Gastrocnemius medialis (tissue), 4 donors: Measurements from ENCODE around the gene HNRNPC. TPM values are rescaled to one million over a fixed set of nuclear protein-coding genes. Genes with fewer than 3 reads are reported as not detected.
"Not testable (repeated sequence)": the region's sequence is repeated elsewhere in the genome, so short reads cannot be mapped to it uniquely, and the experiment has no call there.

ENCODE experiments used
- ATAC-seq, 2 donors: fragments of 150-250 bp; one replicate each; pipeline ENCODE4 v1.9.1; 2016
- DNase-seq, 2 donors: peaks; one replicate each; pipeline ENCODE4 v3.0.0-alpha.2; 2019
- H3K27ac ChIP-seq, 4 donors: fragments of 200-600 bp; sonication (generic); 1 replicate in 1 of 4; 2 replicates in 3 of 4; pipeline ENCODE4 v1.5.1; 2016 to 2018; ENCODE audit warnings: mild to moderate bottlenecking in 2 of 4, moderate library complexity in 1 of 4
- H3K27me3 ChIP-seq, 3 donors: fragments of 200-600 bp; sonication (generic) in 2 of 3; 1 replicate in 1 of 3; 2 replicates in 2 of 3; pipeline versions ENCODE4 v1.5.1 to v1.6.0; 2016 to 2019; ENCODE audit warnings: mild to moderate bottlenecking in 1 of 3, moderate library complexity in 1 of 3
- H3K36me3 ChIP-seq, 2 donors: fragments of 200-600 bp; sonication (generic) in 1 of 2; one replicate each; pipeline ENCODE4 v1.5.1; 2017 to 2018
- H3K4me1 ChIP-seq, 2 donors: fragments of 200-600 bp; sonication (generic) in 1 of 2; one replicate each; pipeline ENCODE4 v1.5.1; 2016 to 2017; ENCODE audit warnings: mild to moderate bottlenecking in 2 of 2
- H3K4me3 ChIP-seq, 4 donors: fragments of 200-600 bp; sonication (generic) in 3 of 4; 1 replicate in 1 of 4; 2 replicates in 3 of 4; pipeline ENCODE4 v1.5.1; 2016 to 2019; ENCODE audit warnings: mild to moderate bottlenecking in 2 of 4
- H3K9me3 ChIP-seq, 3 donors: fragments of 200-600 bp; sonication (generic) in 2 of 3; 1 replicate in 1 of 3; 2 replicates in 2 of 3; pipeline ENCODE4 v1.5.1; 2016 to 2019
- CTCF ChIP-seq, 5 experiments: fragments of 450-650 bp in 3 of 5; fragments of 200-600 bp in 2 of 5; sonication (generic) in 2 of 5; IDR thresholded peaks in 4 of 5; conservative IDR thresholded peaks in 1 of 5; 1 replicate in 4 of 5; 2 replicates in 1 of 5; pipeline ENCODE4 v1.5.1; 2016 to 2019; ENCODE audit warnings: antibody characterized with exemption in 5 of 5, mild to moderate bottlenecking in 3 of 5, moderate library complexity in 3 of 5
- POLR2A ChIP-seq, 2 donors: fragments of 450-650 bp; IDR thresholded peaks; one replicate each; pipeline ENCODE4 v1.6.1; 2017; ENCODE audit warnings: antibody characterized with exemption in 2 of 2, mild to moderate bottlenecking in 2 of 2, moderate library complexity in 2 of 2
- in situ Hi-C, 4 donors: fragments of 200-750 bp; cut with MboI; loops; one replicate each; pipeline versions ENCODE4 v1.15.0 to v1.8.0; 2017; ENCODE audit warnings: low sequenced_read_pairs in 4 of 4
- intact Hi-C: fragments of 100-400 bp; cut with DNase I; formaldehyde crosslinking; loops from one replicate; pipeline ENCODE4 v1.15.1; 2023; ENCODE audit warnings: low total_unique reads
- total RNA-seq, 4 donors: library from RNA; depleted of rRNA; stranded (reverse); fragments of >200 nt; gene quantifications; one replicate each; pipeline versions ENCODE4 v1.1.0 to v1.2.3, GENCODE V29; 2016

Gene HNRNPC
- total RNA-seq, 4 donors from 2014 or later: 281 to 357 (median 318) TPM

- TF ChIP-seq CTCF (IDR thresholded peaks at IDR 0.05 in 4 of 5, conservative IDR thresholded peaks at IDR 0.05 in 1 of 5) (no peak), POLR2A (IDR thresholded peaks at IDR 0.05) (no peak)
- in situ Hi-C loops: no loop called here
- intact Hi-C loops: no loop called here
- DNase-seq: no peak
- no peaks in the 10 kb centered on the region for H3K9me3 ChIP-seq
- no peak for ATAC-seq
- H3K27ac ChIP-seq: no peak overlapping the region
- peaks cover 0 to 9% (median 0%) of the 10 kb centered on the region in 3 donors for H3K27me3 ChIP-seq
- no peaks in the 10 kb centered on the region for H3K36me3 ChIP-seq
- no peaks in the 10 kb centered on the region for H3K4me1 ChIP-seq
- H3K4me3 ChIP-seq: no peak overlapping the region
These were observed 38.4 kb upstream of the HNRNPC start for GRCh38 chr14:21307637-21308036.

- H3K36me3 ChIP-seq, ATAC-seq, H3K4me1 ChIP-seq, in situ Hi-C loops, DNase-seq, H3K27ac ChIP-seq, H3K4me3 ChIP-seq, intact Hi-C loops, H3K9me3 ChIP-seq: not testable (repeated sequence)
- peaks cover 0 to 20% (median 5%) of the 10 kb centered on the region in 3 donors for H3K27me3 ChIP-seq
These were observed 33.5 kb upstream of the HNRNPC start for GRCh38 chr14:21302836-21303140.

- Histone ChIP-seq H3K36me3 (no peaks in the 10 kb centered on the region), H3K4me1 (no peaks in the 10 kb centered on the region), H3K27me3 (peaks cover 0 to 20% (median 5%) of the 10 kb centered on the region in 3 donors), H3K27ac (no peak overlapping the region), H3K4me3 (no peak overlapping the region), H3K9me3 (no peaks in the 10 kb centered on the region)
- DNase-seq (no peak), ATAC-seq (no peak)
- intact Hi-C loops: no loop called here
- in situ Hi-C loops: no loop called here
- TF ChIP-seq CTCF (IDR thresholded peaks at IDR 0.05 in 4 of 5, conservative IDR thresholded peaks at IDR 0.05 in 1 of 5): no peak
- no peak for TF ChIP-seq POLR2A (IDR thresholded peaks at IDR 0.05)
These were observed 33.0 kb upstream of the HNRNPC start for GRCh38 chr14:21302013-21302835.

- H3K36me3 ChIP-seq: no peaks in the 10 kb centered on the region
- TF ChIP-seq POLR2A (IDR thresholded peaks at IDR 0.05): no peak
- TF ChIP-seq CTCF (IDR thresholded peaks at IDR 0.05 in 4 of 5, conservative IDR thresholded peaks at IDR 0.05 in 1 of 5): peak in 1 of 5 experiments; percentile 25
- H3K4me3 ChIP-seq: peak overlapping the region; percentile 7 to 25 (median 20)
- intact Hi-C loops (no loop called here), in situ Hi-C loops (no loop called here)
- DNase-seq (no peak), ATAC-seq (no peak)
- H3K27me3 ChIP-seq: peaks cover 0 to 20% (median 5%) of the 10 kb centered on the region in 3 donors
- no peak overlapping the region for H3K27ac ChIP-seq
- H3K9me3 ChIP-seq: no peaks in the 10 kb centered on the region
- no peaks in the 10 kb centered on the region for H3K4me1 ChIP-seq
These were observed 31.6 kb upstream of the HNRNPC start for GRCh38 chr14:21300892-21301291.

GRCh38 chr14:21299562-21300130, 30.4 kb upstream of the HNRNPC start:
- Histone ChIP-seq H3K4me3 (no peak overlapping the region), H3K27me3 (peaks cover 0 to 20% (median 5%) of the 10 kb centered on the region in 3 donors), H3K4me1 (no peaks in the 10 kb centered on the region), H3K36me3 (no peaks in the 10 kb centered on the region), H3K27ac (no peak overlapping the region), H3K9me3 (no peaks in the 10 kb centered on the region)
- no peak for ATAC-seq
- intact Hi-C loops: no loop called here
- TF ChIP-seq CTCF (IDR thresholded peaks at IDR 0.05 in 4 of 5, conservative IDR thresholded peaks at IDR 0.05 in 1 of 5) (no peak), POLR2A (IDR thresholded peaks at IDR 0.05) (no peak)
- DNase-seq: no peak
- in situ Hi-C loops: no loop called here
